H1 (cell line): Measurements from ENCODE around the gene ACSL6.

Source experiments
- EP300 ChIP-seq, 2 experiments: IDR thresholded peaks; 1 replicate in 1 of 2; 2 replicates in 1 of 2; pipeline ENCODE4 v1.6.1; 2011 to 2012; ENCODE audit warnings: low read depth in 2 of 2, low read length in 2 of 2, mild to moderate bottlenecking in 2 of 2, borderline replicate concordance in 1 of 2, inconsistent platforms in 1 of 2, moderate library complexity in 1 of 2
- EZH2 ChIP-seq: fragments of 200-600 bp; sonication (generic); IDR thresholded peaks from 2 replicates; pipeline ENCODE4 v1.7.1; 2012; ENCODE audit warnings: low read depth, mild to moderate bottlenecking, moderate library complexity, low read length, inconsistent platforms; ENCODE audit not compliant: severe bottlenecking
- RFX5 ChIP-seq: IDR thresholded peaks from 2 replicates; pipeline ENCODE4 v1.6.1; 2011; ENCODE audit warnings: low read depth, low read length, improper control_type of control experiment, borderline replicate concordance
- SIN3A ChIP-seq, 2 experiments: IDR thresholded peaks in 1 of 2; conservative IDR thresholded peaks in 1 of 2; 2 replicates each; pipeline ENCODE4 v1.6.1; 2011 to 2012; ENCODE audit warnings: low read length in 2 of 2, improper control_type of control experiment in 1 of 2, low read depth in 1 of 2, mild to moderate bottlenecking in 1 of 2
- TBP ChIP-seq: IDR thresholded peaks from 2 replicates; pipeline ENCODE4 v1.6.1; 2011; ENCODE audit warnings: low read depth, low read length, improper control_type of control experiment
- TF ChIP-seq, protein P1 (sequence below), 3 experiments: IDR thresholded peaks; 1 replicate in 2 of 3; 2 replicates in 1 of 3; pipeline versions ENCODE4 v1.5.1 to v1.6.1; 2011; ENCODE audit warnings: low read length in 3 of 3, mild to moderate bottlenecking in 3 of 3, inconsistent platforms in 2 of 3, low read depth in 1 of 3, moderate library complexity in 1 of 3; ENCODE audit not compliant: insufficient read depth in 1 of 3; ENCODE audit errors: control extremely low read depth in 1 of 3

DNA sequence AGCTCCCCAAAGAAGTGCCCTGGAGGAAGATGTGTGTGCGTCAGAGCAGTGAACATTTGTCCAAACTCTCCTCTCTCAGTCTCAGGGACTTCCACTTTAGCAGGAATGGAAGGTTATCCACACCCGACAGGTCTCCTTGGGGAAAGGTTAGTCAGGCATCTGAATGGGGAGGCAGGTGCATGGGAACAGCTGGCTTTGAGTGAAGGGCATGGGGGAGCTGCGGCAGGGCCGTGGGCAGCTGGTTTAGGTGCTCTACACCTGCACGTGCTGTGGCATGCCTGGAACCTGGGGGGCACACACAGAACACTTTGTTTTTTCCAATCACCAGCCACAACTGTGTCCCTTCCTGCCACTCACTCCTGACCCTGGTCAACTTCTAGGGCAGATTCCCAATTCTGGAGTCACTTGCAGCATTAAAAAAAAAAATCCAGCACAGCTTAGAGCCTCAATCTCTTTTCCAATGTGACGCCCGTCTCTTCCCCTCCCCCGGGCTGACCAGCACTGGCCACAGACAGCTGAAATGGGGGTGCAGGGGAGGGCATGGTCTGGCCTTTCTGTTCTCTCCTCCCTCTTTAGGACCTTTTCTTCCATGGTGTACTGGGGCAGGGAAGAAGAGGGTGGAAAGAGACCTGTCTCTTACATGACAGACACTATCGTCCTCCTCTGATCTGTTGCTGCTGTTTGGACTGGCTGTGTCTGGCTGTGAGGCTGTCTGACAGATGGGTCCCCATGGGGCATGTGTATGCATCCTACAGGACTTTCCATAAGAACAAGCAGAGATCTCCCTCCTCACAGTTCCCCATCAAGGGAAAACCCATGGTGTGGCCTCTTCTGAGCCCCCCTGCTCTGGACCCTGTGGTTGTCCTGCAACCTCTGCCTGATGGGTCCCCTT, 39.4 kb upstream of the ACSL6 start:
- TF ChIP-seq, protein P1, sequence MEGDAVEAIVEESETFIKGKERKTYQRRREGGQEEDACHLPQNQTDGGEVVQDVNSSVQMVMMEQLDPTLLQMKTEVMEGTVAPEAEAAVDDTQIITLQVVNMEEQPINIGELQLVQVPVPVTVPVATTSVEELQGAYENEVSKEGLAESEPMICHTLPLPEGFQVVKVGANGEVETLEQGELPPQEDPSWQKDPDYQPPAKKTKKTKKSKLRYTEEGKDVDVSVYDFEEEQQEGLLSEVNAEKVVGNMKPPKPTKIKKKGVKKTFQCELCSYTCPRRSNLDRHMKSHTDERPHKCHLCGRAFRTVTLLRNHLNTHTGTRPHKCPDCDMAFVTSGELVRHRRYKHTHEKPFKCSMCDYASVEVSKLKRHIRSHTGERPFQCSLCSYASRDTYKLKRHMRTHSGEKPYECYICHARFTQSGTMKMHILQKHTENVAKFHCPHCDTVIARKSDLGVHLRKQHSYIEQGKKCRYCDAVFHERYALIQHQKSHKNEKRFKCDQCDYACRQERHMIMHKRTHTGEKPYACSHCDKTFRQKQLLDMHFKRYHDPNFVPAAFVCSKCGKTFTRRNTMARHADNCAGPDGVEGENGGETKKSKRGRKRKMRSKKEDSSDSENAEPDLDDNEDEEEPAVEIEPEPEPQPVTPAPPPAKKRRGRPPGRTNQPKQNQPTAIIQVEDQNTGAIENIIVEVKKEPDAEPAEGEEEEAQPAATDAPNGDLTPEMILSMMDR (IDR thresholded peaks at IDR 0.05; ENCODE audit: control extremely low read depth in 1 of 3, insufficient read depth in 1 of 3, low read depth in 1 of 3, low read length in 3 of 3): no peak
- no peak for TF ChIP-seq SIN3A (conservative IDR thresholded peaks at IDR 0.05 in 1 of 2, IDR thresholded peaks at IDR 0.05 in 1 of 2; ENCODE audit: low read depth in 1 of 2, low read length in 2 of 2)
- no peak for TF ChIP-seq RFX5
- no peak for TF ChIP-seq EP300 (IDR thresholded peaks at IDR 0.05; ENCODE audit: borderline replicate concordance in 1 of 2, low read depth in 2 of 2, low read length in 2 of 2)
- TF ChIP-seq TBP: no peak
- no peak for TF ChIP-seq EZH2
